OCI-LY7 (cell line): ENCODE measurements around the gene NPHS1.

Experiments
- EZH2phosphoT487 ChIP-seq: fragments of 200-600 bp; sonication (generic); IDR thresholded peaks from 2 replicates; pipeline ENCODE4 v1.6.1; 2018; ENCODE audit warnings: low read depth, borderline replicate concordance, mild to moderate bottlenecking, mixed run types, antibody characterized with exemption, low read length, moderate library complexity, mixed read lengths
- TF ChIP-seq, protein P1 (sequence below): fragments of 200-600 bp; sonication (generic); conservative IDR thresholded peaks from 2 replicates; pipeline ENCODE4 v1.5.1; 2014; ENCODE audit warnings: mild to moderate bottlenecking, antibody characterized with exemption, low read length, moderate library complexity, mixed read lengths

DNA sequence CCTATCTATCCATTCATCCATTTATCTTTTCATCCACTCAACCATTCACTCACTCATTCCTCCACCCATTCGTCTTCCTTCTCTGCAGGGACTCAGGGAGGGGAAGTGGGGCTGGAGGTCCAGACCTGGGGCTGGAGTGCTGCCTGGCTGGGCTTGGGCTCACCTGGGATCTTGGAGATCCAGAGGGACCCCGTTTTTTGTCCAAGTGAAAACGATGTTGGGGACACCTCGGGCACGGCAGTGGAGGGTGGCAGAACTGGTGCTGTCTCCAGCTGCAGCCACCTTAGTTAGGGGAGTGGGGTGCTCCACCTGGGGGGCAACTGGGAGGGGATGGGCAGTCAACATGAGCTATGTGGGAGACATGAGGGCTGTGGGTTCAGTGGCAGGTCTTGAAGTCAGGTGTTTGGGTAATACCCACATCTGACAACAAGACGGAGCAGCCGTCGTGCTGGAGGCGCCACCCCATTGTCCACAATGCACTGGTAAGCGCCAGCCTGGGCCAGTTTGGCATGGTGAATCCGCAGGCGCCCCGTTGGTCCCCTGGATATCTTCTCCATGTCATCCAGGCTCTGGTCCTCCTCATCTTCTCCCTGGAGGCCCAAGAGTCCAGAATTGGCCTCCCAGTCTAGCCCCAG is 10.2 kb downstream of the NPHS1 start:
- TF ChIP-seq, protein P1, sequence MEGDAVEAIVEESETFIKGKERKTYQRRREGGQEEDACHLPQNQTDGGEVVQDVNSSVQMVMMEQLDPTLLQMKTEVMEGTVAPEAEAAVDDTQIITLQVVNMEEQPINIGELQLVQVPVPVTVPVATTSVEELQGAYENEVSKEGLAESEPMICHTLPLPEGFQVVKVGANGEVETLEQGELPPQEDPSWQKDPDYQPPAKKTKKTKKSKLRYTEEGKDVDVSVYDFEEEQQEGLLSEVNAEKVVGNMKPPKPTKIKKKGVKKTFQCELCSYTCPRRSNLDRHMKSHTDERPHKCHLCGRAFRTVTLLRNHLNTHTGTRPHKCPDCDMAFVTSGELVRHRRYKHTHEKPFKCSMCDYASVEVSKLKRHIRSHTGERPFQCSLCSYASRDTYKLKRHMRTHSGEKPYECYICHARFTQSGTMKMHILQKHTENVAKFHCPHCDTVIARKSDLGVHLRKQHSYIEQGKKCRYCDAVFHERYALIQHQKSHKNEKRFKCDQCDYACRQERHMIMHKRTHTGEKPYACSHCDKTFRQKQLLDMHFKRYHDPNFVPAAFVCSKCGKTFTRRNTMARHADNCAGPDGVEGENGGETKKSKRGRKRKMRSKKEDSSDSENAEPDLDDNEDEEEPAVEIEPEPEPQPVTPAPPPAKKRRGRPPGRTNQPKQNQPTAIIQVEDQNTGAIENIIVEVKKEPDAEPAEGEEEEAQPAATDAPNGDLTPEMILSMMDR = no peak
- no peak for TF ChIP-seq EZH2phosphoT487
